IMR-90 (cell line): ENCODE results near the gene MRPL49. TPM values are rescaled to one million over a fixed set of nuclear protein-coding genes. Genes with fewer than 3 reads are reported as not detected.

ENCODE experiments used
- ATAC-seq: fragments of 200-7000 bp; cut with Tn5 transposase; 2 replicates; pipeline ENCODE4 v1.9.1; 2020; ENCODE audit warnings: low read depth, mild to moderate bottlenecking, moderate library complexity
- BruUV-seq: library from RNA; stranded (reverse); fragments of 400-500 nt; replicated peaks from 2 replicates; lab custom pipeline; 2021; lab: Mats Ljungman, UMichigan
- CTCF ChIA-PET: fragments of 300-600 bp; formaldehyde crosslinking; extraction: SDS; loops from one replicate; lab custom pipeline; 2021; ENCODE audit warnings: antibody characterized with exemption; lab: Yijun Ruan, JAX
- POLR2A ChIA-PET: fragments of 300-600 bp; sonication (Branson Sonifier 250); formaldehyde crosslinking; loops from one replicate; lab custom pipeline; 2022; ENCODE audit warnings: antibody characterized with exemption; ENCODE audit not compliant: unreplicated experiment; lab: Charles Lee
- DNase-seq: peaks from one replicate; pipeline ENCODE4 v3.0.0; 2013
- H2AFZ ChIP-seq: replicated peaks from 2 replicates; pipeline ENCODE3; 2013; ENCODE audit warnings: low read length, mild to moderate bottlenecking; ENCODE audit not compliant: poor library complexity
- H2AK5ac ChIP-seq: 2 replicates; pipeline ENCODE4 v1.6.1; 2013; ENCODE audit warnings: low read depth, low read length, inconsistent platforms
- H2AK9ac ChIP-seq: replicated peaks from 2 replicates; pipeline ENCODE3; 2013; ENCODE audit warnings: mild to moderate bottlenecking, low read depth, low read length, moderate library complexity; ENCODE audit not compliant: poor library complexity
- H2BK120ac ChIP-seq: 2 replicates; pipeline ENCODE4 v1.6.1; 2013; ENCODE audit warnings: low read depth, low read length, inconsistent platforms
- H2BK15ac ChIP-seq: 3 replicates; pipeline ENCODE4 v1.6.1; 2013; ENCODE audit warnings: low read depth, low read length, inconsistent platforms
- H2BK20ac ChIP-seq: 2 replicates; pipeline ENCODE4 v1.6.1; 2013; ENCODE audit warnings: low read depth, mild to moderate bottlenecking, inconsistent platforms, low read length, moderate library complexity
- H2BK5ac ChIP-seq: 2 replicates; pipeline ENCODE4 v1.6.1; 2013; ENCODE audit warnings: mild to moderate bottlenecking, low read depth, low read length, inconsistent platforms; ENCODE audit not compliant: poor library complexity, severe bottlenecking
- H3K14ac ChIP-seq: replicated peaks from 2 replicates; pipeline ENCODE4 v1.6.1; 2013; ENCODE audit warnings: low read depth, low read length, inconsistent platforms
- H3K18ac ChIP-seq: 2 replicates; pipeline ENCODE4 v1.6.1; 2013; ENCODE audit warnings: low read depth, low read length, control low read depth
- H3K23ac ChIP-seq: 2 replicates; pipeline ENCODE4 v1.6.1; 2013; ENCODE audit warnings: low read depth, low read length, inconsistent platforms
- H3K27ac ChIP-seq: 2 replicates; pipeline ENCODE4 v1.5.1; 2013; ENCODE audit warnings: mild to moderate bottlenecking, control low read depth, low read length; ENCODE audit not compliant: insufficient read depth
- H3K27me3 ChIP-seq: 2 replicates; pipeline ENCODE4 v1.6.1; 2013; ENCODE audit warnings: low read length; ENCODE audit not compliant: control insufficient read depth, insufficient read depth
- H3K36me3 ChIP-seq: 2 replicates; pipeline ENCODE4 v1.6.1; 2013; ENCODE audit warnings: low read length, mixed read lengths; ENCODE audit not compliant: control insufficient read depth, insufficient read depth
- H3K4ac ChIP-seq: 2 replicates; pipeline ENCODE4 v1.6.1; 2013; ENCODE audit warnings: low read depth, low read length, inconsistent platforms
- H3K4me1 ChIP-seq: 2 replicates; pipeline ENCODE4 v1.6.1; 2013; ENCODE audit warnings: low read length, mixed read lengths; ENCODE audit not compliant: control insufficient read depth, insufficient read depth
- H3K4me2 ChIP-seq: 2 replicates; pipeline ENCODE4 v1.6.1; 2013; ENCODE audit warnings: low read depth, mild to moderate bottlenecking, control low read depth, low read length, moderate library complexity
- H3K4me3 ChIP-seq: 2 replicates; pipeline ENCODE4 v1.5.1; 2013; ENCODE audit warnings: low read depth, mild to moderate bottlenecking, control low read depth, low read length, moderate library complexity; ENCODE audit not compliant: insufficient read depth
- H3K56ac ChIP-seq: 2 replicates; pipeline ENCODE4 v1.6.1; 2013; ENCODE audit warnings: low read length, inconsistent platforms; ENCODE audit not compliant: insufficient read depth; ENCODE audit errors: extremely low read depth
- H3K79me1 ChIP-seq, 2 experiments: 2 replicates each; pipeline ENCODE4 v1.6.1; 2013; ENCODE audit warnings: low read length in 2 of 2, inconsistent platforms in 1 of 2, low read depth in 1 of 2
- H3K9ac ChIP-seq: 2 replicates; pipeline ENCODE4 v1.6.1; 2013; ENCODE audit warnings: low read depth, low read length, control low read depth
- H3K9me1 ChIP-seq: 2 replicates; pipeline ENCODE4 v1.6.1; 2013; ENCODE audit warnings: low read length, inconsistent platforms; ENCODE audit not compliant: insufficient read depth
- H3K9me3 ChIP-seq: 2 replicates; pipeline ENCODE4 v1.6.1; 2013; ENCODE audit warnings: low read length; ENCODE audit not compliant: control insufficient read depth, insufficient read depth
- H4K20me1 ChIP-seq: 2 replicates; pipeline ENCODE4 v1.6.1; 2013; ENCODE audit warnings: low read length, inconsistent platforms; ENCODE audit not compliant: insufficient read depth
- H4K5ac ChIP-seq: 2 replicates; pipeline ENCODE4 v1.6.1; 2013; ENCODE audit warnings: mild to moderate bottlenecking, low read depth, low read length, control low read depth
- H4K8ac ChIP-seq, 2 experiments: 2 replicates each; pipeline ENCODE4 v1.6.1; 2013; ENCODE audit warnings: low read depth in 2 of 2, low read length in 2 of 2, control low read depth in 1 of 2, inconsistent platforms in 1 of 2
- H4K91ac ChIP-seq: 2 replicates; pipeline ENCODE4 v1.6.1; 2013; ENCODE audit warnings: low read depth, low read length, inconsistent platforms; ENCODE audit not compliant: insufficient read depth
- BHLHE40 ChIP-seq: fragments of 150-350 bp; IDR thresholded peaks from 2 replicates; pipeline ENCODE4 v1.6.1; 2016; ENCODE audit warnings: mild to moderate bottlenecking, low read depth, low read length
- CEBPB ChIP-seq: IDR thresholded peaks from 2 replicates; pipeline ENCODE4 v1.6.1; 2012; ENCODE audit warnings: low read depth, low read length, improper control_type of control experiment
- CHD1 ChIP-seq: IDR thresholded peaks from 2 replicates; pipeline ENCODE4 v1.6.1; 2012; ENCODE audit warnings: low read depth, low read length, improper control_type of control experiment
- ELK1 ChIP-seq: fragments of 150-350 bp; IDR thresholded peaks from 2 replicates; pipeline ENCODE4 v1.6.1; 2016; ENCODE audit warnings: low read depth, mild to moderate bottlenecking, low read length, moderate library complexity, borderline replicate concordance
- FOS ChIP-seq: fragments of 150-350 bp; IDR thresholded peaks from 2 replicates; pipeline ENCODE4 v1.6.1; 2016; ENCODE audit warnings: low read depth, low read length
- MAFK ChIP-seq: IDR thresholded peaks from 2 replicates; pipeline ENCODE4 v1.6.1; 2012; ENCODE audit warnings: low read depth, low read length, improper control_type of control experiment
- MAZ ChIP-seq: IDR thresholded peaks from 2 replicates; pipeline ENCODE4 v1.6.1; 2012; ENCODE audit warnings: low read depth, mild to moderate bottlenecking, low read length, improper control_type of control experiment, moderate library complexity, borderline replicate concordance
- MXI1 ChIP-seq: IDR thresholded peaks from 2 replicates; pipeline ENCODE4 v1.6.1; 2012; ENCODE audit warnings: low read depth, mild to moderate bottlenecking, low read length, moderate library complexity, borderline replicate concordance
- NFE2L2 ChIP-seq: fragments of 150-350 bp; IDR thresholded peaks from 2 replicates; pipeline ENCODE4 v1.6.1; 2016; ENCODE audit warnings: low read depth, mild to moderate bottlenecking, low read length
- POLR2A ChIP-seq: IDR thresholded peaks from 2 replicates; pipeline ENCODE4 v1.6.1; 2012; ENCODE audit warnings: mild to moderate bottlenecking, low read depth, low read length
- RAD21 ChIP-seq: IDR thresholded peaks from 2 replicates; pipeline ENCODE4 v1.6.1; 2012; ENCODE audit warnings: low read length, improper control_type of control experiment
- RCOR1 ChIP-seq: IDR thresholded peaks from 2 replicates; pipeline ENCODE4 v1.6.1; 2012; ENCODE audit warnings: mild to moderate bottlenecking, low read length, improper control_type of control experiment; ENCODE audit not compliant: insufficient replicate concordance
- RFX5 ChIP-seq: IDR thresholded peaks from 2 replicates; pipeline ENCODE4 v1.8.0; 2012; ENCODE audit warnings: low read depth, mild to moderate bottlenecking, low read length, moderate library complexity
- WGBS, 2 experiments: methylation state at CpG; one replicate each; pipeline versions ENCODE4 v1.1.5 to v1.1.7; 2013; ENCODE audit warnings: missing lambda C conversion rate in 2 of 2; ENCODE audit not compliant: insufficient read length in 1 of 2; ENCODE audit errors: extremely low coverage in 2 of 2; 5-methylcytosine and 5-hydroxymethylcytosine counted together
- dilution Hi-C: fragments of 300-500 bp; cut with HindIII; formaldehyde crosslinking; loops from one replicate; pipeline ENCODE4 v1.14.3; 2018; ENCODE audit warnings: low sequenced_read_pairs; ENCODE audit not compliant: unreplicated experiment
- in situ Hi-C: fragments of 300-500 bp; cut with MboI; formaldehyde crosslinking; loops from 3 replicates; pipeline ENCODE4 v1.14.3; 2019; ENCODE audit warnings: low sequenced_read_pairs, inconsistent platforms, mixed read lengths
- intact Hi-C: fragments of 100-400 bp; cut with micrococcal nuclease; formaldehyde crosslinking; loops from 2 replicates; pipeline ENCODE4 v1.10.0; 2022
- polyA plus RNA-seq, 3 experiments: library from polyadenylated mRNA; depleted of rRNA; stranded (reverse); fragments of >200 nt; gene quantifications; 2 replicates each; pipeline ENCODE4 v1.2.3, GENCODE V29; 2012; ENCODE audit warnings: low replicate concordance in 1 of 3
- total RNA-seq: library from RNA; depleted of rRNA; stranded (reverse); fragments of >200 nt; gene quantifications from 2 replicates; pipeline ENCODE4 v1.2.3, GENCODE V29; 2012
- TF ChIP-seq, protein P1 (sequence below): fragments of 150-350 bp; IDR thresholded peaks from 2 replicates; pipeline ENCODE4 v1.6.1; 2017; ENCODE audit warnings: mild to moderate bottlenecking, antibody characterized with exemption, low read length, low read depth
- TF ChIP-seq, protein P2 (sequence below): conservative IDR thresholded peaks from 2 replicates; pipeline ENCODE4 v1.5.1; 2012; ENCODE audit warnings: mild to moderate bottlenecking, low read depth, low read length, improper control_type of control experiment

The MRPL49 gene
- total and polyA plus RNA-seq, 2 of the 4 experiments (the other 2 are of a cell fraction), result 55.2 to 56.8 TPM

GRCh38 chr11:65118097-65118837 is 3.9 kb upstream of the MRPL49 start:
- 0 out of 2 replicates have a peak, but pooled peaks cover 2% of the 10 kb centered on the region for H3K9me1 ChIP-seq
- dilution Hi-C loops (no loop called here), intact Hi-C loops (no loop called here), in situ Hi-C loops (no loop called here)
- H3K27ac ChIP-seq, result no peak overlapping the region
- H3K23ac ChIP-seq, result no peak overlapping the region
- peaks cover 24 to 60% of the 10 kb centered on the region in 2 experiments for H3K79me1 ChIP-seq
- CTCF ChIA-PET, result no interaction called here
- peak overlapping the region; percentile 12 for H2AK9ac ChIP-seq
- ATAC-seq (no peak), DNase-seq (no peak)
- H3K9ac ChIP-seq, result no peak overlapping the region
- H3K27me3 ChIP-seq, result no peaks in the 10 kb centered on the region
- no peak overlapping the region for H3K4me2 ChIP-seq
- no peak overlapping the region for H3K4ac ChIP-seq
- peaks cover 8% of the 10 kb centered on the region for H3K4me1 ChIP-seq
- no peak overlapping the region for H3K18ac ChIP-seq
- H4K20me1 ChIP-seq, result no peaks in the 10 kb centered on the region
- no peak overlapping the region for H2BK120ac ChIP-seq
- no TSS peak for BruUV-seq
- H2BK5ac ChIP-seq, result no peak overlapping the region
- H3K4me3 ChIP-seq, result no peak overlapping the region
- H4K8ac ChIP-seq, result 0 out of 4 replicates have a peak overlapping the region, but pooled peaks of 1 of the 2 experiments have one; percentile 29
- H3K14ac ChIP-seq, result no peak overlapping the region
- H2BK15ac ChIP-seq, result no peak overlapping the region
- no peak overlapping the region for H4K5ac ChIP-seq
- peaks cover 19% of the 10 kb centered on the region for H3K36me3 ChIP-seq
- H3K56ac ChIP-seq, result no peak overlapping the region
- no peak overlapping the region for H4K91ac ChIP-seq
- no peaks in the 10 kb centered on the region for H3K9me3 ChIP-seq
- WGBS, 2 experiments, result 73% methylated on average over 3 of the region's 18 CpGs; no CpG with 5 or more reads in 1 of the 2 experiments
- no peak overlapping the region for H2AK5ac ChIP-seq
- POLR2A ChIA-PET, result interaction anchor here (1.6 kb wide), 1 partner anchor 63 kb away, joined by 5 read pairs; the partner anchor contains the start of gene CAPN1
- H2BK20ac ChIP-seq, result no peak overlapping the region
- H2AFZ ChIP-seq, result peak overlapping the region; percentile 63
- TF ChIP-seq ELK1 (no peak), RAD21 (no peak), RFX5 (no peak), CEBPB (no peak), FOS (no peak), CHD1 (no peak), RCOR1 (no peak), MXI1 (no peak), NFE2L2 (no peak), MAFK (no peak), BHLHE40 (no peak), MAZ (no peak), POLR2A (no peak)
- TF ChIP-seq, protein P1, sequence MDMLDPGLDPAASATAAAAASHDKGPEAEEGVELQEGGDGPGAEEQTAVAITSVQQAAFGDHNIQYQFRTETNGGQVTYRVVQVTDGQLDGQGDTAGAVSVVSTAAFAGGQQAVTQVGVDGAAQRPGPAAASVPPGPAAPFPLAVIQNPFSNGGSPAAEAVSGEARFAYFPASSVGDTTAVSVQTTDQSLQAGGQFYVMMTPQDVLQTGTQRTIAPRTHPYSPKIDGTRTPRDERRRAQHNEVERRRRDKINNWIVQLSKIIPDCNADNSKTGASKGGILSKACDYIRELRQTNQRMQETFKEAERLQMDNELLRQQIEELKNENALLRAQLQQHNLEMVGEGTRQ, result no peak
- TF ChIP-seq, protein P2, sequence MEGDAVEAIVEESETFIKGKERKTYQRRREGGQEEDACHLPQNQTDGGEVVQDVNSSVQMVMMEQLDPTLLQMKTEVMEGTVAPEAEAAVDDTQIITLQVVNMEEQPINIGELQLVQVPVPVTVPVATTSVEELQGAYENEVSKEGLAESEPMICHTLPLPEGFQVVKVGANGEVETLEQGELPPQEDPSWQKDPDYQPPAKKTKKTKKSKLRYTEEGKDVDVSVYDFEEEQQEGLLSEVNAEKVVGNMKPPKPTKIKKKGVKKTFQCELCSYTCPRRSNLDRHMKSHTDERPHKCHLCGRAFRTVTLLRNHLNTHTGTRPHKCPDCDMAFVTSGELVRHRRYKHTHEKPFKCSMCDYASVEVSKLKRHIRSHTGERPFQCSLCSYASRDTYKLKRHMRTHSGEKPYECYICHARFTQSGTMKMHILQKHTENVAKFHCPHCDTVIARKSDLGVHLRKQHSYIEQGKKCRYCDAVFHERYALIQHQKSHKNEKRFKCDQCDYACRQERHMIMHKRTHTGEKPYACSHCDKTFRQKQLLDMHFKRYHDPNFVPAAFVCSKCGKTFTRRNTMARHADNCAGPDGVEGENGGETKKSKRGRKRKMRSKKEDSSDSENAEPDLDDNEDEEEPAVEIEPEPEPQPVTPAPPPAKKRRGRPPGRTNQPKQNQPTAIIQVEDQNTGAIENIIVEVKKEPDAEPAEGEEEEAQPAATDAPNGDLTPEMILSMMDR, result no peak
